Calu3 (cell line): ENCODE measurements around the gene SPON1. TPM values are rescaled to one million over a fixed set of nuclear protein-coding genes. Genes with fewer than 3 reads are reported as not detected.

Source experiments
- BruUV-seq: library from RNA; stranded (reverse); fragments of 400-500 nt; replicated peaks from 2 replicates; lab custom pipeline; 2021; lab: Mats Ljungman, UMichigan
- CTCF ChIA-PET: fragments of 300-600 bp; sonication (Branson Sonifier 250); formaldehyde crosslinking; loops from one replicate; lab custom pipeline; 2022; ENCODE audit warnings: antibody characterized with exemption; lab: Charles Lee
- DNase-seq: peaks from one replicate; pipeline ENCODE4 v3.0.0; 2022
- H3K27ac Mint-ChIP-seq: one replicate; pipeline ENCODE4 v1.8.0; 2022; ENCODE audit warnings: mixed read lengths; ENCODE audit not compliant: unreplicated experiment
- H3K27me3 Mint-ChIP-seq: one replicate; pipeline ENCODE4 v1.8.0; 2022; ENCODE audit warnings: mixed read lengths; ENCODE audit not compliant: unreplicated experiment
- H3K36me3 Mint-ChIP-seq: one replicate; pipeline ENCODE4 v1.8.0; 2022; ENCODE audit warnings: mild to moderate bottlenecking, moderate library complexity, mixed read lengths; ENCODE audit not compliant: insufficient read depth, unreplicated experiment
- H3K4me1 Mint-ChIP-seq: one replicate; pipeline ENCODE4 v1.8.0; 2022; ENCODE audit warnings: mild to moderate bottlenecking, low read depth, mixed read lengths; ENCODE audit not compliant: unreplicated experiment
- H3K4me3 Mint-ChIP-seq: one replicate; pipeline ENCODE4 v1.8.0; 2022; ENCODE audit warnings: mild to moderate bottlenecking, low read depth, moderate library complexity, mixed read lengths; ENCODE audit not compliant: unreplicated experiment
- H3K9me3 Mint-ChIP-seq: one replicate; pipeline ENCODE4 v1.8.0; 2022; ENCODE audit warnings: low read depth, mixed read lengths; ENCODE audit not compliant: unreplicated experiment
- CTCF ChIP-seq: fragments of 200-600 bp; IDR thresholded peaks from one replicate; pipeline ENCODE4 v1.8.0; 2022; ENCODE audit warnings: antibody characterized with exemption; ENCODE audit not compliant: unreplicated experiment
- intact Hi-C: fragments of 100-400 bp; cut with micrococcal nuclease; formaldehyde crosslinking; loops from one replicate; pipeline ENCODE4 v1.10.0; 2022; ENCODE audit not compliant: unreplicated experiment
- total RNA-seq: library from RNA; stranded (reverse); gene quantifications from 2 replicates; pipeline ENCODE4 v1.2.3, GENCODE V29; 2022

SPON1 gene
- total RNA-seq, 1 experiment from 2014 or later = not detected

- H3K4me3 Mint-ChIP-seq = no peak overlapping the region
- CTCF ChIA-PET = interaction anchor here (2.0 kb wide), 1 partner anchor 11 kb away, joined by 9 read pairs; no protein-coding TSS in a partner anchor
- BruUV-seq = no TSS peak
- no peak overlapping the region for H3K27ac Mint-ChIP-seq
- no peaks in the 10 kb centered on the region for H3K9me3 Mint-ChIP-seq
- intact Hi-C loops = no loop called here
- TF ChIP-seq CTCF = no peak
- DNase-seq = no peak
- peaks cover 6% of the 10 kb centered on the region for H3K4me1 Mint-ChIP-seq
- peaks cover 8% of the 10 kb centered on the region for H3K27me3 Mint-ChIP-seq
- H3K36me3 Mint-ChIP-seq = no peaks in the 10 kb centered on the region
Observed at GRCh38 chr11:13958641-13959400, 3.7 kb upstream of the SPON1 start.

- Mint-ChIP-seq H3K4me3 (no peak overlapping the region), H3K27ac (no peak overlapping the region), H3K9me3 (no peaks in the 10 kb centered on the region), H3K36me3 (no peaks in the 10 kb centered on the region), H3K4me1 (peaks cover 22% of the 10 kb centered on the region), H3K27me3 (peaks cover 32% of the 10 kb centered on the region)
- intact Hi-C loops = no loop called here
- no peak for TF ChIP-seq CTCF
- CTCF ChIA-PET = interaction anchor here (0.6 kb wide), 1 partner anchor 15 kb away, joined by 3 read pairs; no protein-coding TSS in a partner anchor
- no peak for DNase-seq
- BruUV-seq = no TSS peak
Observed at GRCh38 chr11:13962198-13962561, 343 bp upstream of the SPON1 start.

- intact Hi-C loops = no loop called here
- Mint-ChIP-seq H3K36me3 (no peaks in the 10 kb centered on the region), H3K4me3 (peak overlapping the region; percentile 61), H3K27me3 (peaks cover 32% of the 10 kb centered on the region), H3K27ac (no peak overlapping the region), H3K4me1 (peaks cover 22% of the 10 kb centered on the region), H3K9me3 (no peaks in the 10 kb centered on the region)
- TF ChIP-seq CTCF = no peak
- DNase-seq = no peak
- BruUV-seq = no TSS peak
- CTCF ChIA-PET = interaction anchor here (0.6 to 1.5 kb wide), 2 partner anchors 38 to 191 kb away, joined by 3 to 5 read pairs; no protein-coding TSS in a partner anchor
Observed at GRCh38 chr11:13963169-13963948, 836 bp downstream of the SPON1 start.

- peaks cover 37% of the 10 kb centered on the region for H3K27me3 Mint-ChIP-seq
- no peaks in the 10 kb centered on the region for H3K9me3 Mint-ChIP-seq
- H3K27ac Mint-ChIP-seq = no peak overlapping the region
- peak; percentile 14 for DNase-seq
- BruUV-seq = no TSS peak
- H3K4me1 Mint-ChIP-seq = peaks cover 22% of the 10 kb centered on the region
- CTCF ChIA-PET = interaction anchor here (0.6 to 1.5 kb wide), 3 partner anchors 39 to 192 kb away, joined by 3 to 5 read pairs (median 3); no protein-coding TSS in a partner anchor
- TF ChIP-seq CTCF = no peak
- intact Hi-C loops = loop anchor here (2.0 kb wide), 1 partner anchor 285 kb away; no protein-coding TSS in a partner anchor
- peak overlapping the region; percentile 61 for H3K4me3 Mint-ChIP-seq
- H3K36me3 Mint-ChIP-seq = no peaks in the 10 kb centered on the region
Observed at GRCh38 chr11:13963949-13964770, 1.6 kb downstream of the SPON1 start.
